Measurements from ENCODE around the gene DNAJB4. TPM values are rescaled to one million over a fixed set of nuclear protein-coding genes. Genes with fewer than 3 reads are reported as not detected.

DNAJB4 gene
- total RNA-seq, 4 donors from 2014 or later = 32.1 to 50.4 (median 41.0) TPM

- no peak for DNase-seq (ENCODE audit: low spot score)
- no peak for TF ChIP-seq CTCF (IDR thresholded peaks at IDR 0.05)
- ATAC-seq (ENCODE audit: low FRiP score) = peak; percentile 87
These were observed 41.4 kb downstream of the DNAJB4 start, which contains the start of gene GIPC2 for GRCh38 chr1:78045926-78046778. Gene GIPC2, plus strand, starts transcription at chr1:78045966. Its CDS starts 129 bp downstream, at chr1:78046095.

GRCh38 chr1:78047106-78047505 lies 42.4 kb downstream of the DNAJB4 start:
- TF ChIP-seq CTCF (IDR thresholded peaks at IDR 0.05) = no peak
- no peak for ATAC-seq (ENCODE audit: low FRiP score)

GRCh38 chr1:78047631-78048030 lies 42.9 kb downstream of the DNAJB4 start:
- no peak for DNase-seq (ENCODE audit: low spot score)
- no peak for TF ChIP-seq CTCF (IDR thresholded peaks at IDR 0.05)
- no peak for ATAC-seq (ENCODE audit: low FRiP score)

More at GRCh38 chr1:78047106-78047505, 42.4 kb downstream of the DNAJB4 start:
- DNase-seq (ENCODE audit: low spot score) = no peak

- DNase-seq (ENCODE audit: low spot score) (no peak), ATAC-seq (ENCODE audit: low FRiP score) (no peak)
- no peak for TF ChIP-seq CTCF (IDR thresholded peaks at IDR 0.05)
These were observed 43.7 kb downstream of the DNAJB4 start for GRCh38 chr1:78048446-78048845.

GRCh38 chr1:78049396-78049795 lies 44.7 kb downstream of the DNAJB4 start:
- ATAC-seq (ENCODE audit: low FRiP score) (no peak), DNase-seq (ENCODE audit: low spot score) (no peak)
- TF ChIP-seq CTCF (IDR thresholded peaks at IDR 0.05) = no peak

- DNase-seq (ENCODE audit: low spot score) (no peak), ATAC-seq (ENCODE audit: low FRiP score) (no peak)
- TF ChIP-seq CTCF (IDR thresholded peaks at IDR 0.05) = no peak
These were observed 46.3 kb downstream of the DNAJB4 start for GRCh38 chr1:78051005-78051404.
